Erythroblast (primary cell): ENCODE data around the gene TMEM185A.
"Not testable (repeated sequence)": the region's sequence is repeated elsewhere in the genome, so short reads cannot be mapped to it uniquely, and the experiment has no call there.

Source experiments
- GATA1 ChIP-seq: IDR thresholded peaks from 2 replicates; pipeline ENCODE4 v1.6.1; 2011; ENCODE audit warnings: low read depth, mild to moderate bottlenecking, control low read depth, low read length, moderate library complexity
- POLR2A ChIP-seq: IDR thresholded peaks from 2 replicates; pipeline ENCODE4 v1.6.1; 2011; ENCODE audit warnings: mild to moderate bottlenecking, low read length

GRCh38 chrX:149555251-149555650 is 76.3 kb downstream of the TMEM185A start:
- TF ChIP-seq POLR2A, GATA1: not testable (repeated sequence)
